GM18909 (cell line): ENCODE results near the gene HIVEP3.

Experiments
- ATAC-seq: cut with Tn5 transposase; IDR thresholded peaks from one replicate; pipeline ENCODE4 v1.9.1; 2021; ENCODE audit warnings: mild to moderate bottlenecking; ENCODE audit not compliant: unreplicated experiment, poor library complexity

Gene HIVEP3

GRCh38 chr1:41876576-41877445, 41.9 kb downstream of the HIVEP3 start:
- no peak for ATAC-seq

- no peak for ATAC-seq
These were observed 43.2 kb downstream of the HIVEP3 start for GRCh38 chr1:41875487-41875886.

GRCh38 chr1:41874903-41875411, 43.8 kb downstream of the HIVEP3 start:
- ATAC-seq, result no peak

GRCh38 chr1:41874151-41874719, 44.5 kb downstream of the HIVEP3 start:
- no peak for ATAC-seq

GRCh38 chr1:41872074-41872473, 46.6 kb downstream of the HIVEP3 start:
- ATAC-seq, result no peak

- ATAC-seq, result no peak
These were observed 48.6 kb downstream of the HIVEP3 start for GRCh38 chr1:41870076-41870562.

GRCh38 chr1:41868241-41868998, 50.3 kb downstream of the HIVEP3 start:
- ATAC-seq, result peak; percentile 67

- no peak for ATAC-seq
These were observed 52.4 kb downstream of the HIVEP3 start for GRCh38 chr1:41866285-41866684.

- ATAC-seq, result no peak
These were observed 54.2 kb downstream of the HIVEP3 start for GRCh38 chr1:41864471-41865040.

- no peak for ATAC-seq
These were observed 55.0 kb downstream of the HIVEP3 start for GRCh38 chr1:41863718-41864117.

- no peak for ATAC-seq
These were observed 56.1 kb downstream of the HIVEP3 start for GRCh38 chr1:41862384-41863221.

GRCh38 chr1:41861535-41862383, 57.0 kb downstream of the HIVEP3 start:
- ATAC-seq, result no peak

- ATAC-seq, result no peak
These were observed 58.0 kb downstream of the HIVEP3 start for GRCh38 chr1:41860771-41861170.

- no peak for ATAC-seq
These were observed 58.5 kb downstream of the HIVEP3 start for GRCh38 chr1:41860214-41860613.

- ATAC-seq, result no peak
These were observed 59.0 kb downstream of the HIVEP3 start for GRCh38 chr1:41859686-41860085.

- ATAC-seq, result no peak
These were observed 61.8 kb downstream of the HIVEP3 start for GRCh38 chr1:41856944-41857285.

- ATAC-seq, result no peak
These were observed 62.4 kb downstream of the HIVEP3 start for GRCh38 chr1:41856151-41856943.

- no peak for ATAC-seq
These were observed 63.0 kb downstream of the HIVEP3 start for GRCh38 chr1:41855713-41856112.
